Measurements from ENCODE around the gene CACNB2. TPM values are rescaled to one million over a fixed set of nuclear protein-coding genes. Genes with fewer than 3 reads are reported as not detected.

The CACNB2 gene
- total and polyA plus RNA-seq, 2 experiments from 2014 or later, result 101 to 172 TPM

GRCh38 chr10:18501629-18502028 lies 361.4 kb downstream of the CACNB2 start:
- Histone ChIP-seq H3K4me1 (ENCODE audit: low read depth) (peaks cover 6% of the 10 kb centered on the region), H3K27ac (no peak overlapping the region), H3K36me3 (peaks cover 18% of the 10 kb centered on the region), H3K4me3 (no peak overlapping the region), H3K9me3 (ENCODE audit: low read depth) (no peaks in the 10 kb centered on the region), H3K27me3 (no peaks in the 10 kb centered on the region)
- TF ChIP-seq CTCF (IDR thresholded peaks at IDR 0.05; ENCODE audit: low read depth, low read length), result no peak
- no peak for DNase-seq (ENCODE audit: low read depth in 1 of 2, low spot score in 1 of 2)

- no peak for DNase-seq (ENCODE audit: low read depth in 1 of 2, low spot score in 1 of 2)
- Histone ChIP-seq H3K4me3 (no peak overlapping the region), H3K27me3 (no peaks in the 10 kb centered on the region), H3K36me3 (peaks cover 24% of the 10 kb centered on the region), H3K9me3 (ENCODE audit: low read depth) (no peaks in the 10 kb centered on the region), H3K4me1 (ENCODE audit: low read depth) (no peaks in the 10 kb centered on the region), H3K27ac (no peak overlapping the region)
- TF ChIP-seq CTCF (IDR thresholded peaks at IDR 0.05; ENCODE audit: low read depth, low read length), result no peak
These were observed 363.9 kb downstream of the CACNB2 start for GRCh38 chr10:18504161-18504560.

- Histone ChIP-seq H3K27me3 (no peaks in the 10 kb centered on the region), H3K27ac (no peak overlapping the region), H3K36me3 (peaks cover 22% of the 10 kb centered on the region), H3K4me1 (ENCODE audit: low read depth) (no peaks in the 10 kb centered on the region), H3K9me3 (ENCODE audit: low read depth) (no peaks in the 10 kb centered on the region), H3K4me3 (no peak overlapping the region)
- DNase-seq (ENCODE audit: low read depth in 1 of 2, low spot score in 1 of 2), result peak in 1 of 2 donors; percentile 50
- no peak for TF ChIP-seq CTCF (IDR thresholded peaks at IDR 0.05; ENCODE audit: low read depth, low read length)
These were observed 365.4 kb downstream of the CACNB2 start for GRCh38 chr10:18505456-18506118.

- H3K4me3 ChIP-seq, result no peak overlapping the region
- H3K9me3 ChIP-seq (ENCODE audit: low read depth), result no peaks in the 10 kb centered on the region
- no peaks in the 10 kb centered on the region for H3K27me3 ChIP-seq
- no peak for TF ChIP-seq CTCF (IDR thresholded peaks at IDR 0.05; ENCODE audit: low read depth, low read length)
- H3K36me3 ChIP-seq, result peaks cover 19% of the 10 kb centered on the region
- no peaks in the 10 kb centered on the region for H3K4me1 ChIP-seq (ENCODE audit: low read depth)
- peak overlapping the region; percentile 20 for H3K27ac ChIP-seq
- DNase-seq (ENCODE audit: low read depth in 1 of 2, low spot score in 1 of 2), result no peak
These were observed 368.4 kb downstream of the CACNB2 start for GRCh38 chr10:18508587-18508986.

GRCh38 chr10:18514537-18514936 lies 374.3 kb downstream of the CACNB2 start:
- Histone ChIP-seq H3K36me3 (peaks cover 48% of the 10 kb centered on the region), H3K27me3 (no peaks in the 10 kb centered on the region), H3K4me3 (no peak overlapping the region), H3K4me1 (ENCODE audit: low read depth) (no peaks in the 10 kb centered on the region), H3K27ac (no peak overlapping the region), H3K9me3 (ENCODE audit: low read depth) (no peaks in the 10 kb centered on the region)
- no peak for DNase-seq (ENCODE audit: low read depth in 1 of 2, low spot score in 1 of 2)
- TF ChIP-seq CTCF (IDR thresholded peaks at IDR 0.05; ENCODE audit: low read depth, low read length), result no peak

Measured in cardiac muscle cell (in vitro differentiated cells and primary cell).